GM12892 (cell line): ENCODE measurements around the gene SSH2.

ENCODE experiments used
- POLR2A ChIP-seq: IDR thresholded peaks from 2 replicates; pipeline ENCODE4 v1.6.1; 2011; ENCODE audit warnings: low read depth, low read length, control low read depth
- POLR2AphosphoS5 ChIP-seq: IDR thresholded peaks from 2 replicates; pipeline ENCODE4 v1.6.1; 2011; ENCODE audit warnings: low read depth, low read length, control low read depth

- TF ChIP-seq POLR2A = no peak
- no peak for TF ChIP-seq POLR2AphosphoS5
These were observed 314.3 kb downstream of the SSH2 start for GRCh38 chr17:29615492-29616299.
